Kasumi-1 (cell line): ENCODE data around the gene TMEM248.
"Not testable (repeated sequence)": the region's sequence is repeated elsewhere in the genome, so short reads cannot be mapped to it uniquely, and the experiment has no call there.

Experiments used
- DNase-seq, 2 experiments: peaks; one replicate each; lab custom pipeline; 2025; lab: John Stamatoyannopoulos, UW

Gene TMEM248

DNA sequence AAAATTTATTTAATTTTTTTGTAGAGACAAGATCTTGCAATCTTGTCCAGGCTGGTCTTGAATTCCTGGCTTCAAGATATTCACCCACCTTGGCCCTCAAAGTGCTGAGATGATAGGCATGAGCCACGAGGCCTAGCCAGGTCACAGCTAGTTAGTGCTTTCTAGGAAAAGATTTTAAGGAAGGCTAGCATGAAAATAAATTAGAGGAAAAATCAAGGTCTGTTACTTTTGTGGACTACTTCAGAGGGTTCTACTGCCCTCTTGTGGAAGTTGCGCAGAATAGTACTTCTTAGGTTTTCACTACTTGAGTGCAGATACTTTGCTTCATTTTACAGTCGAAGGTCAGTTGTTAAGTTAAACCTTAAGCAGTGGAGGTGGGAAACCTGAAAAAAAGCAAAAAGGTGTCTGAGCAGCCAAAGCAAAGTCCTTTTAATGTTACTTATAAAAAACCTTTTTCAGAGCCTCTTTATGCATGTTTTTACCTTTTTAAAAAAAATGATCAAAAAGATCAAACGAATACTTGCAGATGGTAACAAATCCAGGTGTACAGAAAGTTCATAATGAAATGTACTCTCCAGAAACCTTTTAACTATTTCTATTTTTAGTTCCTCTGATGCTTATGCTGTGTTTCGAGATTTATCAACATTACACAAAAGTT lies 79.7 kb downstream of the TMEM248 start:
- DNase-seq = peak; percentile 11 to 39

DNA sequence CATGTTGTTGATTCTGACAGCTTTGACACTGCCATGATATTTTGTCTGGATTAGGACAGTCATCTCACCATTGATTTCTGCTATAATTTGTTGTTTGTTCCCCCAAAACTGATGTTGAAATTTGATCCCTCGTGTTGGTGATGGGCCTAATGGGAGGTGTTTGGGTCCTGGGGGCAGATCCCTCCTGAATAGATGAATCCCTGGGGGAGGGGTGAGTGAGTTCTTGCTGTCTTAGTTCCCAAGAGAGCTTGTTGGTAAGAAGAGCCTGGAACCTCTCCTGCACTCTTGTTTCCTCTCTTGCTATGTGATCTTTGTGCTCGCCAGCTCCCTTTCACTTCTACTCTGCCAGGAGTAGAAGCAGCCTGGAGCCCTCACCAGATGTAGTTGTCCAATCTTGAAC lies 83.1 kb downstream of the TMEM248 start:
- DNase-seq = not testable (repeated sequence)

DNA sequence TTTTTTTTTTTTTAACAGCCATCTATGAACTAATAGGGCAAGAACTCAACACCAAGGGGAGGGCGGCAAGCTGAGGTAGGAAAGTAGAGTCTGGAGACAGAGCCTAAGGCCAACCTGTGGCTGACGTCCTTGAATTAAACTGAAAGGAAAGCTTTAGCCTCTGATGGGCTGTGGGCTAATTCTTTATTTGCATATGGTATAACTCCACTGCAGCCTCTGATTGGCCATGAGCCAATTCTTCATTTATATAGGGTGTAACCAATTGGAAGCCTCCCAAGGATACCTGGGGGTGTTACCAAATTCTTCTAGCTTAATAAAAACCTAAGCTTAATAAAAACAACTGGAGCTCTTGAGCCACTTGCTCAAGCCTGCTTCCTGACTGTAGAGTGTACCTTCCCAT lies 85.9 kb downstream of the TMEM248 start:
- no peak for DNase-seq
